ENCODE measurements around the gene FANK1.

- no peak for TF ChIP-seq CTCF (conservative IDR thresholded peaks at IDR 0.05; ENCODE audit: low read depth, low read length)
- no peak for TF ChIP-seq EZH2 (IDR thresholded peaks at IDR 0.05; ENCODE audit: borderline replicate concordance, low read depth, low read length, poor library complexity, severe bottlenecking)
These were observed 29.8 kb upstream of the FANK1 start for GRCh38 chr10:125866421-125867029.
